ENCODE results near the gene SNAPC3.

GRCh38 chr9:15469406-15469805 is 46.7 kb downstream of the SNAPC3 start:
- TF ChIP-seq CTCF (IDR thresholded peaks at IDR 0.05; ENCODE audit: low read length) (no peak), EZH2 (optimal IDR thresholded peaks at IDR 0.05; ENCODE audit: low read depth, low read length) (no peak), EZH2phosphoT487 (IDR thresholded peaks at IDR 0.05; ENCODE audit: low read length) (no peak)
